PC-9 (cell line): ENCODE results near the gene HGD. TPM values are rescaled to one million over a fixed set of nuclear protein-coding genes. Genes with fewer than 3 reads are reported as not detected.

Source experiments
- BruUV-seq: library from RNA; stranded (reverse); fragments of 400-500 nt; replicated peaks from 2 replicates; lab custom pipeline; 2021; lab: Mats Ljungman, UMichigan
- CTCF ChIA-PET: fragments of 300-600 bp; sonication (Branson Sonifier 250); formaldehyde crosslinking; loops from one replicate; lab custom pipeline; 2022; ENCODE audit warnings: antibody characterized with exemption; lab: Charles Lee
- POLR2A ChIA-PET: fragments of 300-600 bp; sonication (Branson Sonifier 250); formaldehyde crosslinking; loops from one replicate; lab custom pipeline; 2022; ENCODE audit warnings: antibody characterized with exemption; ENCODE audit not compliant: unreplicated experiment; lab: Charles Lee
- DNase-seq, 2 experiments: peaks; one replicate each; pipeline versions ENCODE4 v3.0.0 to v3.0.0-alpha.2; 2015 to 2022; ENCODE audit warnings: mixed read lengths in 1 of 2
- H2AFZ ChIP-seq: fragments of 200-600 bp; sonication (generic); 2 replicates; pipeline ENCODE4 v1.8.1; 2017; ENCODE audit warnings: antibody characterized with exemption
- H3F3A ChIP-seq: fragments of 200-600 bp; sonication (generic); 2 replicates; pipeline ENCODE4 v1.8.1; 2017; ENCODE audit warnings: antibody characterized with exemption, mild to moderate bottlenecking, low read depth; ENCODE audit not compliant: insufficient read depth
- H3K27ac ChIP-seq: fragments of 200-600 bp; sonication (generic); 2 replicates; pipeline ENCODE4 v1.6.1; 2016; ENCODE audit warnings: mixed run types
- H3K27me3 ChIP-seq: fragments of 200-600 bp; sonication (generic); 2 replicates; pipeline ENCODE4 v1.6.1; 2016; ENCODE audit warnings: low read depth, mixed run types; ENCODE audit not compliant: insufficient read depth
- H3K36me3 ChIP-seq: fragments of 200-600 bp; sonication (generic); 2 replicates; pipeline ENCODE4 v1.6.1; 2016; ENCODE audit warnings: low read depth, mixed run types
- H3K4me1 ChIP-seq: fragments of 200-600 bp; sonication (generic); replicated peaks from 2 replicates; pipeline ENCODE4 v1.6.1; 2016; ENCODE audit warnings: mixed run types; ENCODE audit not compliant: insufficient read depth
- H3K4me2 ChIP-seq: fragments of 200-600 bp; sonication (generic); 2 replicates; pipeline ENCODE4 v1.6.1; 2017; ENCODE audit warnings: mixed run types
- H3K4me3 ChIP-seq: fragments of 200-600 bp; sonication (generic); 2 replicates; pipeline ENCODE4 v1.6.1; 2016; ENCODE audit warnings: mixed run types
- H3K79me2 ChIP-seq: fragments of 200-600 bp; sonication (generic); 2 replicates; pipeline ENCODE4 v1.6.1; 2017; ENCODE audit warnings: low read depth, mixed run types
- H3K9me2 ChIP-seq: fragments of 200-600 bp; sonication (generic); 2 replicates; pipeline ENCODE4 v1.8.1; 2017; ENCODE audit warnings: mild to moderate bottlenecking; ENCODE audit not compliant: insufficient read depth
- H3K9me3 ChIP-seq: fragments of 200-600 bp; sonication (generic); 2 replicates; pipeline ENCODE4 v1.8.1; 2016; ENCODE audit warnings: low read depth; ENCODE audit not compliant: insufficient read depth
- H4K20me1 ChIP-seq: fragments of 200-600 bp; sonication (generic); 2 replicates; pipeline ENCODE4 v1.8.1; 2017; ENCODE audit not compliant: insufficient read depth
- EZH2 ChIP-seq: fragments of 200-600 bp; sonication (generic); IDR thresholded peaks from 2 replicates; pipeline ENCODE4 v1.8.0; 2017; ENCODE audit warnings: antibody characterized with exemption, low read depth
- intact Hi-C: fragments of 100-400 bp; cut with micrococcal nuclease; formaldehyde crosslinking; loops from one replicate; pipeline ENCODE4 v1.10.0; 2022; ENCODE audit not compliant: unreplicated experiment
- total RNA-seq: library from RNA; stranded (reverse); gene quantifications from 2 replicates; pipeline ENCODE4 v1.2.3, GENCODE V29; 2021
- TF ChIP-seq, protein P1 (sequence below): fragments of 200-600 bp; sonication (generic); conservative IDR thresholded peaks from 2 replicates; pipeline ENCODE4 v1.6.1; 2017; ENCODE audit warnings: mixed run types, antibody characterized with exemption, mild to moderate bottlenecking, moderate library complexity

The HGD gene
- total RNA-seq, 1 experiment from 2014 or later: 0.65 TPM

DNA sequence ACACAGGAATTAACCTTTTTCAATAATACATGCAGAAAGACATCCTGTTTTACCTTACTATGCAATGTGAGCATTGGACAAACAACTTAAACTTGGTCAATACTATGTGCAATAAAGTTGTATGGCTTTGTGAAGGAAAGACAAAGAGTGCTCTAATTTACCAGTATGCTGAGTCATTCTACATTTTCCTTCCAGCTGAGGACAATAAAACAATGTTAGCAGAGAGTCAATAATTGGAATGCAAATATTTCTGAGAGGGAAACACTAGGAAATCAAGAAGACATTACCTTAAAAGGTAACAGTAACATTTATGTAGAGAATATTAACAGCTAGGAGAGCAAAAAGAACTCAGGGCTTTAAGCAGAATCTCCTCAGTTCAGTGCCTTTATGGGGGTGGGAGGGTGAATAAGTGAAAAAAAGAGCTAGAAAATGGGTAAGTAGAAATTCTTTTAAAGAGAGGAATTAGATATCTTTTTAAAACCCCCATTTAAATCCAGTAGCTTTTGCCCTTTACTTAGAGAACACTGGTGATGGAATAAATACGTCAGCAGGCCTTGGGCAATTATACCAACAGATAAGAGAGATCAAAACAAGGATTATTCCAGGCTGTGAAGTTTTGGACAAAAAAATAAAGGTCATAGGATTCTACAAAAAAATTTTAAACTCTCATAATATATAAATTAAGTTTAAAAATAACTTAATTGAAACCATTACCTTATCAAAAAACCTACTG is 11.6 kb upstream of the HGD start:
- Histone ChIP-seq H4K20me1 (no peaks in the 10 kb centered on the region), H3K4me3 (no peak overlapping the region), H3K4me1 (peaks cover 13% of the 10 kb centered on the region), H3F3A (0 out of 2 replicates have a peak, but pooled peaks cover 3% of the 10 kb centered on the region), H3K9me3 (no peaks in the 10 kb centered on the region), H3K27me3 (no peaks in the 10 kb centered on the region), H3K79me2 (no peaks in the 10 kb centered on the region), H3K36me3 (no peaks in the 10 kb centered on the region), H2AFZ (no peak overlapping the region), H3K27ac (peak overlapping the region; percentile 66), H3K4me2 (peak overlapping the region; percentile 8), H3K9me2 (no peaks in the 10 kb centered on the region)
- intact Hi-C loops: no loop called here
- TF ChIP-seq, protein P1, sequence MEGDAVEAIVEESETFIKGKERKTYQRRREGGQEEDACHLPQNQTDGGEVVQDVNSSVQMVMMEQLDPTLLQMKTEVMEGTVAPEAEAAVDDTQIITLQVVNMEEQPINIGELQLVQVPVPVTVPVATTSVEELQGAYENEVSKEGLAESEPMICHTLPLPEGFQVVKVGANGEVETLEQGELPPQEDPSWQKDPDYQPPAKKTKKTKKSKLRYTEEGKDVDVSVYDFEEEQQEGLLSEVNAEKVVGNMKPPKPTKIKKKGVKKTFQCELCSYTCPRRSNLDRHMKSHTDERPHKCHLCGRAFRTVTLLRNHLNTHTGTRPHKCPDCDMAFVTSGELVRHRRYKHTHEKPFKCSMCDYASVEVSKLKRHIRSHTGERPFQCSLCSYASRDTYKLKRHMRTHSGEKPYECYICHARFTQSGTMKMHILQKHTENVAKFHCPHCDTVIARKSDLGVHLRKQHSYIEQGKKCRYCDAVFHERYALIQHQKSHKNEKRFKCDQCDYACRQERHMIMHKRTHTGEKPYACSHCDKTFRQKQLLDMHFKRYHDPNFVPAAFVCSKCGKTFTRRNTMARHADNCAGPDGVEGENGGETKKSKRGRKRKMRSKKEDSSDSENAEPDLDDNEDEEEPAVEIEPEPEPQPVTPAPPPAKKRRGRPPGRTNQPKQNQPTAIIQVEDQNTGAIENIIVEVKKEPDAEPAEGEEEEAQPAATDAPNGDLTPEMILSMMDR: no peak
- no peak for TF ChIP-seq EZH2
- BruUV-seq: no TSS peak
- ChIA-PET CTCF (no interaction called here), POLR2A (interaction anchor here (0.7 kb wide), 1 partner anchor 26 kb away, joined by 3 read pairs; no protein-coding TSS in a partner anchor)
- peak in 1 of 2 experiments; percentile 62 for DNase-seq

DNA sequence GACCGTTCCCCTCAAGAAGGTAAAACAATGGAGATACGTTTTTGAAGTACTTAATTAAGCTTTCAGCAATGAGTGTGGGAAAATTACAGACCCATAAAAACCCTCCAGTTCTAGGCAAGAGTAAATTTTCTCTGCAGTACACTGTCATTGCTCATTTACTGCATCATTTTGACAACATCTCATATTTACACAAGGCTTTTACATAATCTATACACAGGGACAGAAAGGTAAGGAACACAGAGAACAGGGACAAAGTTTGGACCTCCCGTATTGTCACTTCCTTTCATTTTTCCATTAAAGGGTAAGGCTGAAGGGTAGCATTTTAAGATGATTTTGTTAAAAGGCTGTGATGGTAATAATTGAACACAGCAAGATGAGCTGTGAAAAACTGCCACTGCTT is 7.4 kb upstream of the HGD start:
- no peak for DNase-seq
- Histone ChIP-seq H3K4me3 (no peak overlapping the region), H3K27ac (no peak overlapping the region), H3F3A (0 out of 2 replicates have a peak, but pooled peaks cover 3% of the 10 kb centered on the region), H3K4me2 (no peak overlapping the region), H3K27me3 (no peaks in the 10 kb centered on the region), H3K79me2 (no peaks in the 10 kb centered on the region), H3K4me1 (peaks cover 13% of the 10 kb centered on the region), H4K20me1 (no peaks in the 10 kb centered on the region), H3K36me3 (no peaks in the 10 kb centered on the region), H3K9me3 (no peaks in the 10 kb centered on the region), H2AFZ (no peak overlapping the region), H3K9me2 (no peaks in the 10 kb centered on the region)
- TF ChIP-seq, protein P1: no peak
- TF ChIP-seq EZH2: no peak
- POLR2A ChIA-PET: interaction anchor here (0.5 kb wide), 1 partner anchor 10 kb away, joined by 4 read pairs; no protein-coding TSS in a partner anchor
- intact Hi-C loops: no loop called here
- no TSS peak for BruUV-seq
- CTCF ChIA-PET: no interaction called here

DNA sequence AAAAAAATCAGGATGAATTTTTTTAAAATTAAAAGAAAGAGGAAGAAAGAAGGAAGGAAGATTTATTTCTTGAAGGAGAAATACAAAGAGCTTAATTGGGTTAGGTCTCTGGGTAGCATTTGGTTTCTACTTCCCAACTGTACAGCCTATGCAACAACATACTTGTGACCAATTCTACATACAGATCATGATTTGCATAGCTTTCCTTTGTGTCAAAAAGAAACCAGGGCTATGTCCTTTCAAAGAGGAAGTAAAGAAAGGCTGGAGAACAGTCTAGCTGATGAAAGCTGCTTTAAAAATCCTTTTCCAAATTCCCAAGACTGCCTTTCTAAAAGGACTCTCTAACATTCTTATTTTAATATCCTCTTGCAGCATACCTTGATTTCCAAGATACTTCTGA is 6.1 kb upstream of the HGD start:
- Histone ChIP-seq H2AFZ (no peak overlapping the region), H3K27ac (no peak overlapping the region), H3F3A (no peaks in the 10 kb centered on the region), H3K4me2 (no peak overlapping the region), H3K36me3 (no peaks in the 10 kb centered on the region), H3K4me1 (peaks cover 2% of the 10 kb centered on the region), H3K4me3 (no peak overlapping the region), H3K79me2 (no peaks in the 10 kb centered on the region), H3K27me3 (no peaks in the 10 kb centered on the region), H4K20me1 (no peaks in the 10 kb centered on the region), H3K9me3 (no peaks in the 10 kb centered on the region), H3K9me2 (no peaks in the 10 kb centered on the region)
- DNase-seq: no peak
- ChIA-PET CTCF (no interaction called here), POLR2A (no interaction called here)
- BruUV-seq: no TSS peak
- no peak for TF ChIP-seq EZH2
- TF ChIP-seq, protein P1: no peak
- intact Hi-C loops: no loop called here
